Nucleus accumbens (tissue), 56 donors: ENCODE measurements around the gene C2CD4C.
"Not testable (repeated sequence)": the region's sequence is repeated elsewhere in the genome, so short reads cannot be mapped to it uniquely, and the experiment has no call there.

Experiments
- DNase-seq, 56 donors: peaks; one replicate each; lab custom pipeline; 2025; lab: John Stamatoyannopoulos, UW

Gene C2CD4C, protein sequence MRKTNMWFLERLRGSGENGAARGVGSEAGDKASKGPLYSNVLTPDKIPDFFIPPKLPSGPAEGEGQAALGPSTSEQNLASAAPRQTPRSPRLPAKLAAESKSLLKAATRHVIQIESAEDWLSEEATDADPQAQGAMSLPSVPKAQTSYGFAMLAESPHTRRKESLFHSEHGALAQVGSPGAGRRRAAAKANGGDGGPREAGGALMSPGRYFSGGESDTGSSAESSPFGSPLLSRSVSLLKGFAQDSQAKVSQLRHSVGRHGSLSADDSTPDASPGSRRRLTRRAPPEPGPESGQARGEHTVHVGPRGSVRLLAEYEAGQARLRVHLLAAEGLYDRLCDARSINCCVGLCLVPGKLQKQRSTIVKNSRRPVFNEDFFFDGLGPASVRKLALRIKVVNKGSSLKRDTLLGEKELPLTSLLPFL

DNA sequence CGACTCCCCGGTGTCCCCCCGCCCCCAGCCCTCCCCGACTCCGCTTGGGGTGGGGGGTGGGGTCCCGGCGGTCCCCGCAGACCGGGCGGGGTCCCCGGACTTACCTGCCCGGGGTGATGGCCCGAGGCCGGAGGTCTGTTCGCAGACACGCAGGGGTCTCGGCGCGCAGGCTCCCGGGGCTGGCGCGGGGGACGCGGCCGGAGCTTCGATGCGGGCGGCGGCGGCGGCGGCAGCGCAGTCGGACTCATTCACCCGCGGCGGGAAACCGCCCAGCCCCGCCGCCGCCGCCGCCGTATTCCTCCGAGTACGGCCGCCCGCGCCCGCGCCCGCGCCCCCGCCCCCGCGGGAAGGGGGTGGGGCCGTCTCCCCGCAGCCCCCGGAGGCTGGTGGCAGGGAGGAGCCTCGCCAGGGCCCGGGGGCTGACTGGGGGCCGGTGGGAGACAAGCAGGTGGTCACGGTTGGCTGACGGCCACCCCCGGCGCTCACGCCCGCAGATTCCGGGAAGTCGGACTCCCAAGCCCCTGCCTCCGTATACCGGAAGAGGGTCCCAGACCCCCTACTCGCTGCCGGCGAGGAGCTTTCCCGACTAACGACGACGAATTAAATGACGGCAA is at the start of gene C2CD4C:
Gene C2CD4C (minus strand): TSS at position 246 of the 614 bp plus-strand sequence. CDS start 786 bp downstream, outside the sequence.
- DNase-seq, result peak in 8 of 56 donors; percentile 7 to 46 (median 22)

DNA sequence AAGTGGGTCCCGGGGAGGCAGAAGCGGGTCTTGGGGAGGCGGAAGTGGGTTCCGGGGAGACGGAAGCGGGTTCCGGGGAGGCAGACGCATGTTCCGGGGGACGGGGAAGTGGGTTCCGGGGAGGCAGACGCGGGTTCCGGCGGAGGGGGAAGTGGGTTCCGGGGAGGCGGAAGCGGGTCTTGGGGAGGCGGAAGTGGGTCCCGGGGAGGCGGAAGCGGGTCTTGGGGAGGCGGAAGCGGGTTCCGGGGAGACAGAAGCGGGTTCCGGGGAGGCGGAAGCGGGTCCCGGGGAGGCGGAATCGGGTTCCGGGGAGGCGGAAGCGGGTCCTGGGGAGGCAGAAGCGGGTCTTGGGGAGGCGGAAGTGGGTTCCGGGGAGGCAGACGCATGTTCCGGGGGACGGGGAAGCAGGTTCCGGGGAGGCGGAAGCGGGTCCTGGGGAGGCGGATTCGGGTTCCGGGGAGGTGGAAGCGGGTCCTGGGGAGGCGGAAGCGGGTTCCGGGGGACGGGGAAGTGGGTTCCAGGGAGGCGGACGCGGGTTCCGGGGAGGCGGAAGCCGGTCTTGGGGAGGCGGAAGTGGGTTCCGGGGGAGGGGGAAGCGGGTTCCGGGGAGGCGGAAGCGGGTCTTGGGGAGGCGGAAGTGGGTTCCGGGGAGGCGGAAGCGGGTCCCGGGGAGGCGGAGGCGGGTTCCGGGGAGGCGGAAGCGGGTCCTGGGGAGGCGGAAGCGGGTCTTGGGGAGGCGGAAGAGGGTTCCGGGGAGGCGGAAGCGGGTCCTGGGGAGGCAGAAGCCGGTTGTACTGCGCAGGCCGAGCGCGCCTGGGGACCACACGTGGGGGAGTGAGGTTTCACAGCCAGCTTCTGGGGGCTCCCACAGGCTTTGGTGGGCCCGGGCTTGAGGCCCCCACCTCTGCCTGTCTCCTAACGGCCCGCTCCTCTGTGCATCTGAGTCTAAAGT is 49.4 kb upstream of the C2CD4C start:
- DNase-seq, result no peak

GRCh38 chr19:457636-458035 is 48.7 kb upstream of the C2CD4C start:
- DNase-seq, result no peak

- no peak for DNase-seq
Observed at GRCh38 chr19:456547-457110, 47.7 kb upstream of the C2CD4C start.

DNA sequence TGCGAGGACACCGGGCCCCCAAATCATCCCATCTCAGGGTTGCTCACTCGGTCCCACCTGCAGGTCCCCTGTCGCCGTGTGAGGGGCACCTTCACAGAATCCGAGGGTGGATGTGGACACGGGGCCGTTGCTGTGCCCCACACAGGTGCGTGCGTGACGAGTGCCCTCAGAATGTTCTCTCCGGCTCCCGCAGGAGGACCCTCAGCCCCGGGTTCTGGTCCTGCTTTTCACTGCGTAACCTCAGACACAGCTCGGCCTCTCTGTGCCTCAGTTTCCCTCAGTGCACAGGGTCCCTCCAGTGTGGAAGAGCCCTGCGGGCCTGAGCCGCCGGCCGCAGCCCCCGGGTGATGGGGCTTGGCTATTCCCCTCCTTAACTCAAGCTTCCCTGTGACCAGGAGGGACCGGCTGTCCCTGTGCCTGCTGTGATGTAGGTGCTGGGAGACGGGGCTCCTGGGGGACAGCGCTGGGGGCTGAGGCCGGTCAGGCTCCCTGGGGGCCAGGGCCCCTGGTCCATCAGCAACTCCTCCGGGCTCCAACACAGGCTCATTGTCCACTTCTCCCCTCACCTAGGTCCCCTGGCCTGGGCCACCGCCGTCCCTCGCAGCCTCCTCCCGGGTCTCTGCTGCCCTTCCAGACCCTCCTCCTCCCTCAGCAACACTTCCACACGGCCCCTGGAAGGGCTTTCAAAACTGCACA is 47.1 kb upstream of the C2CD4C start:
- no peak for DNase-seq

DNA sequence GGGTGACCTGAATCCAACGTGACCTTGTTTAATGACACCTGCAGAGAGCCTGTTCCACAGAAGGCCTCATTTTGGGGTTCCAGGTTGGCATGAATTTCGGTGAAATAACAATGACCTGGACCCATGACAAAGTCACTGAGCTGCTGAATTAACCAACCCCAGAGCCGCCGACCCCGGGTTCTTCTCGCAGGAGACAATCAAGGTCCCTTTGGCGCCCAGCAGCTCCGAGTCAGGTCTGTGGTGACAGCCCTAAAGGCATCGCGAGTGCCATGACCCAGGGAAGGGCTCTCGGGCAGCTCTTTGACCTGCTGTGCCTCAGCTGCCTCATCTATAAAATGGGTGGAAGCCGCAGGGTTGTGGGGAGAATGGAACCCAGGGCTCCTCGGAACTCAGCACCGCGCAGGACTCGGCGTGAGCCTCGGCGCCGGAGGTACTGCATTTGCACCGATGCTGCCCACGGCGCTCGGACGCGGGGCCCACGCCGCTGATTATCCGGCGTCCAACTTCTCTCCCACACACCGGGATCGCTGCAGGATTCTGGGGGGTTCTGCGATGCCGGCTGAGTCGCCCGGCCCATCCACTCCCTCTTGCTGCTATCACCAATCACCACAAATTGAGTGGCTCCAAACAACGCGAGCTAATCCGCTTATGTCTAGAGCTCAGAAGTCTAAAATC is 46.2 kb upstream of the C2CD4C start:
- no peak for DNase-seq

DNA sequence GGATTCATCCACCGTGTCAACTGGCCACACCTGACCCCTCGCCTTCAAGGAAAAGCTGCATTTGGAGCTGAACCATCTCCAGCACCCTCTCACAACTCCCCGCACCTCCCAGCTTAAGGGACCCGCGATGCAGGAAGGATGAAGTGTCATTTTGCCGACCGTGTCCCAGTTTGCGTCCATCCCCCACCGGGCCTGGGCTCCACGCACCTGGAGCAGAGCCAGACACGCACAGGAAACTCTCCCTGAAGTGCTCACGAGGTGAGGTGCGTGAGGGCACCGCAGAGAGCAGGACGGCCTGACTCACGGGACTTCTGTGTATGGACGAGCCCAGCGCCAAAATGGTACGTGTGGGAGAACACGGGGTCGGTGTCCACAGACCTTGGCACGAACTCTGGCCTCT is 44.7 kb upstream of the C2CD4C start:
- DNase-seq, result no peak

DNA sequence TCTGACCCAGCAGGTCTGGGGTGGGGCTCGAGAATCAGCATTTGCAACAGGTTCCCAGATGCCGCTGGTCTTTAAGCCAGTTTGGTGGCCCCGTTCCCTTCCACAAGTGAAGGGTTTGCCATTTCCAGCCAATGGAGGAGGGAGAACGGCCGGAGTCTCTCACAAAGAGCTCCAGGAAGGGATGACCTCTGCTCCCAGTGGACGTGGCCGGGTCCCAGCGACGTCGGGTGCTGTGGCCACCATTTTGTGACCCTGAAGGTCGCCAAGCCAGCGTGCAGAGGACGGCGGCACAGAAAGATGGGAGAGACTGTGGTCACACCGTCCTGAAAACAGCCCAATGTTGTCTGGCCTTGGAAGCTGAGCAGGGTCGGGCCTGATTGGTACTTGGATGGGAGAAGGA is 43.9 kb upstream of the C2CD4C start:
- no peak for DNase-seq

DNA sequence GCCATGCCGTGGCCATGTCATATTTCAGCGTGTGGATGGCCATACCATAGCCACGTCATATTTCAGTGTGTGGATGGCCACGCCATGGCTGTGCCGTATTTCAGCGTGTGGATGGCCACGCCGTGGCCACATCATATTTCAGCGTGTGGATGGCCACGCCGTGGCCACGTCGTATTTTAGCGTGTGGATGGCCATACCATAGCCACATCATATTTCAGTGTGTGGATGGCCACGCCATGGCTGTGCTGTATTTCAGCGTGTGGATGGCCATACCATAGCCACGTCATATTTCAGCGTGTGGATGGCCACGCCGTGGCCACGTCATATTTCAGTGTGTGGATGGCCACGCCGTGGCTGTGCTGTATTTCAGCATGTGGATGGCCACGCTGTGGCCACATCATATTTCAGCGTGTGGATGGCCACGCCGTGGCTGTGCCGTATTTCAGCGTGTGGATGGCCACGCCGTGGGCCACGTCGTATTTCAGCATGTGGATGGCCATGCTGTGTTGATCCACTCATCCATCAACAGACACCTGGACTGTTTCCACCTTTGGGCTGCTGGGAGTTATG is 42.0 kb upstream of the C2CD4C start:
- not testable (repeated sequence) for DNase-seq

DNA sequence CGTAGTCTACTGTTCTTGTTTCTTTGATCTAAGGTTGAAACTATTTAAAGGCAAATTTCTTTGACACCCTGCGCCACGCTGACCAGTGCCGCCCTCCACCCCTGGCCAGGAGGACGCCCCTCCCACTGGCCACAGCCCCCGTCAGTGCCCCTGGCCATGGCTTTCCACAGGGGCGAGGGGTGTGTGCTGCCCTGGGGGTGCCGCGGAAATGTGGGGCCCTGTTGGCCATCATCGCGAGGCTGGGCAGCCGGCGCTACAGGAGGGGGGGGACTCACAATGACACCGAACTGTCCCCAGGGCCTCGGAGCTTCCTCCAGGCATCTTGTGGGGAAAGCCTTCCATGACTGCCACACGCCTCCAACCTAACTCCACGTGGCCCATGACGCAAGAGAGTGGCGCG is 41.0 kb upstream of the C2CD4C start:
- DNase-seq, result no peak

DNA sequence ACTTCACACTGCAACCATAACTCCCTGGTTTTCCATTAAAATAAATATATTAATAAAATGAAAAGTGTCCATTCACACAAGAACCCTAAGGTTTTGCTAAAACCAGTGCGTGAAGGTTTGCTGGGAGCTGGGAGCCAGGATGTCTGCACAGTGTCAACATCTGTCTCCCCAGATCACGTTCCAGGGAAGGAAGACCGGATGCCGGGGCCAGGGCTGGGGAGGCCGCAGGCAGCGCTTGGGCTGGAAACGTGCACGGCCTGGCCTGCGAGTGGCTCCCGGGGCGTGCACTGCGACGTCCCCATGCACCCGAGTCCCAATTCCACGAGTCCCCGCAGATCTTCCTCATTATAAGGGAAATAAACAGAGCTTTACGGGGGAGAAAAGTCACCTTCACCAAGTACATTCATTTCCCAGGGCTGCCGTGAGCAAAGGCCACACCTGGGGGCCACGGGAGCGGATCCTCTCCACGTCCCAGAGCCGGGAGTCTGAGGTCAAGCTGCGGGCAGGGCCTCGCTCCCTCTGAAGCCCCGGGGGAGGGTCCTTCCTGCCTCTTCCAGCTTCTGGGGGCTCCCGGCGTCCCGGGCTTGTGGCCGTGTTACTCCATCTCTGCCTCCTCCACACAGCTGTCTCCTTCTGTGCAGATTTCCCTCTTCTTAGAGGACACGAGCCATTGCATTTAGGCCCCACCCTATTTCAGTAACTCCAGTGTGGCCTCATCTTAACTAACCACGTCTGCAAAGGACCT is 39.0 kb upstream of the C2CD4C start:
- DNase-seq, result no peak

- no peak for DNase-seq
Observed at GRCh38 chr19:447064-447426, 38.1 kb upstream of the C2CD4C start.

GRCh38 chr19:444677-445210 is 35.8 kb upstream of the C2CD4C start:
- DNase-seq, result no peak

GRCh38 chr19:443005-443404 is 34.1 kb upstream of the C2CD4C start:
- no peak for DNase-seq

- no peak for DNase-seq
Observed at GRCh38 chr19:442085-442484, 33.1 kb upstream of the C2CD4C start.

DNA sequence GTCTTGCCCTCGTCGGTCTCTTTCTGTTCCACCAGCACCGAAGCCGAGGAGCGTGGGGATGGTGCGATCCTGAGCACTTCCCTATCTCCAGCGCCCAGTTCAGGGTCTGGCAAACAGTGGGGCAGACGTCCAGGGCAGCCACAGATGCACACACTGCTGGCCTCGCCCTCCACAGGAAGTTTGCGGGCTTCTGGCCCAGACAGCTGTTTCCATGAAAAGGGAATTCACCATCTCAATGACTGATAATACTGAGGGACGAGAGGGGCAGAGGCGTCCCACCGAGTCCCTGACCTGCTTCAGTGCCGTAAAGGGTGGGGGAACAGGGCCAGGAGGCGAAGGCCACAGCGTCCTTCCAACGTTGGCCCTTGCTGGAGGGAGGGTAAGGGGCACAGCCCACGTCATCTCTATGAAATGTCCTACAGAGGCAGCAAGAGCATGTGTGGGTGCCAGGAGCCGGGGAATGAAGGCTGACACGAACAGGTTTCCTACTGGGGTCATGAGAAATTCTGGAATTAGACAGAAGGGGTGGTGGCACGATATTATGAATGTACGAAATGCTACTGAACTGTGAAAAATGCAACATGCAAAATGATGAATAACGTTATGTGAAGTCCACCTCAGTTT is 32.4 kb upstream of the C2CD4C start:
- DNase-seq, result no peak

DNA sequence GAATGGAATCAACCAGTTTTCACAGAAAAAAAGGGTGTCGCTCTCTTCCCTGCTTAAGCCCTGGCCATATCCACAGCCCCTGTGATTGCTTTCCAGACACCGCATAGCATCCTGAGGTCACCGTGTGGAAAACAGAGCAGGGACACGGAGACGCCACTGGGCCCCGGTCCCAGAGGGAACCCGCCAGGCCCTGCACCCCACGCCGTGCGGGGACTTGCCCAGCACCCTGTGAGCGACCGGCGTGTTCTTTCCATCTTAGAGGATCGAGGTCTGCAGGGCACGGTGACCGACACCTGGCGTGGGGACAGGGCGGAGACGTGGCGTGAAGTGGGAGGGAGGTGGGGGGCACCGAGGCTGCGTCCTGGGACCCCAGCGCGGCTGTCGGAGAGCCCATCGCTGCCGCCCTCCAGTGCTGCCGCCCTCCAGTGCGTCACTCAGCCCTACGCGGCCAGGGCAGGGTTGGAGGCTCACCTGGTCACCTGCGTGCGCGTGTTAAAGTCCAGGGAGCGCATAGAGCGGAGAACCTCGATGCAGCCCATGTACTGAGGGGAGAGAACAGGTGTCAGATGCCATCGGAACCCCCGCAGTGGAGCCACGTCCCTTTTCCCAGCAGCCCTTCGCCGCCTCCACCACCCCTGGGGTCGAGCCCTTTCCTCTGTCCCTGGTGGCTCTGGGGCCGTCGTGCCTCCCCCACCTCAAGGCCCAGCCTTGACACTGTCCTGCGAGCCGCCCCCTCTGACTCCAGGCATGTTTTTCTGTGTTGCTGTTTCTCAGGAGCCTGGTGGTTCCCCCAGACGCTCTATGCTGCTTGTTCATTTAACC is 31.7 kb upstream of the C2CD4C start:
- DNase-seq, result no peak
